ENCODE results near the gene DLGAP1. TPM values are rescaled to one million over a fixed set of nuclear protein-coding genes. Genes with fewer than 3 reads are reported as not detected.
A peak's percentile ranks its signal among the peaks of the same experiment; 100 is the strongest.

Gene DLGAP1
- total RNA-seq, 1 donor from 2014 or later: 105 TPM

DNA sequence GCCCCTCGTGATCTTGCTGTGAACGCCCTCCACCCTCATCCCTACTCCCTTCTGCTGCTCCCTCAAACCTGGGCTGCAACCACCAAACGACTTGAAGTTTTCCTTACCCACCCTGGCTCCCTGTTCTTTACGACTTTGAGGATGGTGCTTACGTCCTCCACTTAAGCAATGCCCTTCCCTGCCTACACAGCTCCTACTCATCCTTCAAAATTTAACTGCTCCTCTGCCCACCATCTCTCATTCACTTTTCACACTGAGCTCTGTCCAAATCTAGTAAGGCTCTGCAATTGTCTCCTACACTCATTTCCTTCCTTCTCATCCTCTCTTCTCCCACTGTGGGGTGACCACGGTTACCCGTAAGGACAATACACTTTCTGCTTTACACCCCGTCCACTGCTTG, 554.1 kb downstream of the DLGAP1 start:
- no peak for DNase-seq (ENCODE audit: low spot score)

DNA sequence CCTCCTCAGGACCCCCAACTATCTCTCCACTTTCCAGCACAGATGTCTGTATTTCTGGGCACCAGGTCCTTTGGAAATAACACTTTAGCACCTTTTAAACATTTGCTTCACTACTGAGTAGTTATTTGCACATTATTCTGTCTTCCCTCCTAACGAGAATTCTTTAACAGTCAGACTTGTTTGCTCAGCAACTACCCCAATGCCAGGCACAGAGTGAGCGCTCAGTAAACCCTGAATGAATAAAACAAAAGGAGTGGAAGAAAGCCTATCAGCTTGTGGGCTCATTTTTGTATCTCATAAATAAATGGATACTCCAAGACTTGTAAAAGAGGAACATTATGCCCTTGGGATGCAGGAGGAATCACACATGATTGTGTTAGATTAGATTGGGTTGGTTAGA, 554.8 kb downstream of the DLGAP1 start:
- no peak for DNase-seq (ENCODE audit: low spot score)

- DNase-seq (ENCODE audit: low spot score): no peak
Measured at GRCh38 chr18:3898861-3899613, 556.1 kb downstream of the DLGAP1 start.

DNA sequence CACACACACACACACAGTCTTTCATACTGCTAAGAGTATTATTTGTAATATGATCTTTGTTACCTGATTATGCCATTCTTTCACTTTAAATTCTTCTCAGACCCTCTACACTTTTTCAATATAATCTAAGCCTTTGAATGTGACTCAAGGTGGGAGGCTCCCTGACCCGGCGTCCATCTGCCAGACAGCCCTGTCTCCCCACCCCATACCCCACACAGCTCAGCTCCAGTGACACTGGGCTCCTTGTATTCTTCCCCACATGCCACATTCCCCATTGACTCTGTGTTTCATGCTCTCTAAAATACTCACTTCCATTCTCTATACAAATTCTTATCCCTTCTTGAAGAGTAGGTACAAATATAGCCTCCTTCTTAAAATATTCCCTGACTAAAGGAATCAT, 563.0 kb downstream of the DLGAP1 start:
- DNase-seq (ENCODE audit: low spot score): no peak

- DNase-seq (ENCODE audit: low spot score): no peak
Measured at GRCh38 chr18:3891245-3891644, 563.9 kb downstream of the DLGAP1 start.

DNA sequence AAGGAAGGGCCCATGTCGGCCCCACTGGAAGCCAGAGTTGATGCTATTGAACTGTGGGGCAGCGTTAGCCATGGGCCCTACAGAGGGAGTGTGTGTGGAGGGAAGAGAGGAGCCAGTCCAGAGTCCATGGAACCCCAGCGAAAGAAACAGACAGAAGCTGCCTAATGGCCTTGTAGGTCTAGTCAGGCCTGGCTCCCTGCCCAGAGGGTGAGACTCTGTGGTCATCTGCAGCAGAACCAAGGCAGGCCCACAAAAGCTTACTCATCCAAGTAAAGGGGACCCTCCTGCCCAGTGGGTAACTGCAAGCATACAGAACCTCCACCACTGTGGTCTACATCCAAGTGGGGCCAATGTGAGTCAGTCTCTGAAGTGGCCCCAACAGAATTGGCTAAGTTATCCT, 565.3 kb downstream of the DLGAP1 start:
- DNase-seq (ENCODE audit: low spot score): peak; percentile 75

DNA sequence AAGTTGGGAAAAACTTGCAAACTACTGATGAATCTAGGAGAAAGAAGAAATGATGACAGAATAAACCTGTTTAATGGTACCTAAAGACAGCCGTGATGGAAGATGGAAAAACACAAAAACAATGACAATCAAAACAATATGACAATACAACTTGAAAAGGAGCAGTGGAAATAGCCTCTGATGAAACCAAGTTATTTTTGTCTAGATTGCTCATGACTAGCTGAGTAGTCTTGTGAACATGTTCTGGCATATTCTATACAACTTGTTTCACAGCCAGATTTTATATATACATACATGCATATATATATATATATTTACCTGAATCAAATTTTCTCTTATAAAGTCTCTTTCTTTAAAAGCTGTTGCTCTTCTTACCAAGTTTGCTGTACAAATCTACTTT, 566.0 kb downstream of the DLGAP1 start:
- DNase-seq (ENCODE audit: low spot score): no peak

- DNase-seq (ENCODE audit: low spot score): peak; percentile 60
Measured at GRCh38 chr18:3886575-3887322, 568.4 kb downstream of the DLGAP1 start.

- no peak for DNase-seq (ENCODE audit: low spot score)
Measured at GRCh38 chr18:3885209-3885792, 569.8 kb downstream of the DLGAP1 start.

- DNase-seq (ENCODE audit: low spot score): no peak
Measured at GRCh38 chr18:3879836-3880120, 575.3 kb downstream of the DLGAP1 start.

DNA sequence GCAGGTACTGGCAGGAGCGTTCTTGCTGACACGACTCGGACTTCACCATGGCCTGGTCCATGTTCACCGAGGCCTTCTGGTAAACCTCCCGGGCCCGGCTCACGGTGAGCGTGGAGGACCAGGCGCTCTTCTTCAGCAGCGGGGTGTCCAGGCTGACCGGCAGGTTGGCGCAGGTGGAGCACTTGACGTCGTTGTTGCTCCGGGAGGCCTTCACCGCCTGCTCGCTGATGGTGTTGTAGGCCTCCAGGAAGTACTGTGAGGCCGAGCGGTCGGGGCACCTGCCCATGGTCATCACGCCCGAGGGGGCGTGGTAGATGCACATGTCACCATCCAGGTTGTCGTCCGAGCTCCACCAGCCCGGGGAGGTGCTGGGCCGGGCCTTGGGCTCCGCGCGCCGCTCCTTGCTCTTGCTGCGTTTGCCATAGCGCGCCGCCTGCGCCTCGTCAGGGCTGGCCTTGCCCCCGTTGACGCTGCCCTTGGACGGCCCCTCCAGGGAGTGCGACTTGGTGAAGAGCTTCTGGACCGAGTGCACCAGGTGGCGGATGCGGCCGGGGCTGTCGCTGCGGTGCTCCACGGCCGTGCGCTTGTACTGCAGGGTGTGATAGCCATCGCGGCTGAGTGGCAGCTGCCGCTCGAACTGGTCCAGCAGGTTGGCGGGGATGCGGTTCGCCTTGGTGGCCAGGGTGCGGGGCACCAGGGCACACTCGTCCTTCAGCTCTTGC, 575.8 kb downstream of the DLGAP1 start:
- no peak for DNase-seq (ENCODE audit: low spot score)

DNA sequence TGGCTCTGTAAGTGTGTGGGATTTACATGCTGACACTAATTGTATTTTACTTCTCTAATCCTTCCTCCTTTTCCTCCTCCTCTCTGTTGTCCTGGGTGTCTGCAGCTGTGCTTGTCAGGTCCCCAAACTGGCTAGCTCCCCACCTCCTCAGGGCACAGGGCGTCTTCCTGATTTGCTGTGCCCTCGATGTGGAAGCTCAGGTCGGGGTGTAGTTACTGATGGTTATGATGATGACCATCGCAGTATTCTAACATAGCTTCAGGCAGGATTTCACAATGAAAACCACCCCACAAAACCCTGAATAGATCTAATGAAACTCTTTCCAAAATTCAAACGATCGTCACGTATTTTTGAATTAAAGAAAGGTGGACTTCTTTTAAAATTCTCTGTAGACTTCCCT, 576.7 kb downstream of the DLGAP1 start:
- no peak for DNase-seq (ENCODE audit: low spot score)

- DNase-seq (ENCODE audit: low spot score): no peak
Measured at GRCh38 chr18:3877678-3878077, 577.4 kb downstream of the DLGAP1 start.

DNA sequence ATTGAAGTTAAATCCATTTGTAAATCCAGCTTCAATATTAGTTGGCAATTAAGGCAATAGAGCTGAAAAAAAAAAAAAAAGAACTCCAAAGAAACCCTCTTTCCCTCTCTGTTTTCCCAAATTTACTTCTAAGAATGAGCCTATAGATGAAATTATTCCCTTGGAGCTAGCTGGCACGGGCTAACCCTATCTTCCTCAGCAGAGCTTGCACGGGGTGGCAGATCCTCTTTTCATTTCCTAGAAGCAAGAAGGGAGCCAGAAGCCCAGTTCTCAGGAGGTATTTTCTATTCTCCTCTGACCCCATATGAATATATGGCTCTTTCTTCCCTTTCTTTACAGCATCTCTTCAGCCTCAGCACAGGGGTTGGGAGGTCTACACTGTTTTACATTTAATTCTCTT, 579.1 kb downstream of the DLGAP1 start:
- peak; percentile 36 for DNase-seq (ENCODE audit: low spot score)

DNA sequence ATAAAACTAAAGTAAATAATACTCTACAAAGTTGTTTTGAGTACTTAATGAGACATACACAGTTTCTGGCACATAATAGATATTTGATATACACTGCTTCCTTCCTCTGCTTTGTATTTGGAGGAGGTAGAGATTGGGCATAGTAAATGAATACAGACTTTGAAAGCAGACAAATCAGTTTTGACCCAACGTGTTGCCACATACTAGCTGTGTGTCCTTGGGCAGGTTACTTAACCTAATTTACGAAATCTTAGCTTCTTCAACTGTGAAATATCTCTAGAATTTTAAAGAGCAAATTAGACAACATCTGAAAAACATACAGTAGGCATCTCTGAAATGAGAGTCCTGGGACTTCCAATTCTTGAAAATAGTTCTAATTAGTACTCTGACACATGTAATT, 579.7 kb downstream of the DLGAP1 start:
- DNase-seq (ENCODE audit: low spot score): no peak

DNA sequence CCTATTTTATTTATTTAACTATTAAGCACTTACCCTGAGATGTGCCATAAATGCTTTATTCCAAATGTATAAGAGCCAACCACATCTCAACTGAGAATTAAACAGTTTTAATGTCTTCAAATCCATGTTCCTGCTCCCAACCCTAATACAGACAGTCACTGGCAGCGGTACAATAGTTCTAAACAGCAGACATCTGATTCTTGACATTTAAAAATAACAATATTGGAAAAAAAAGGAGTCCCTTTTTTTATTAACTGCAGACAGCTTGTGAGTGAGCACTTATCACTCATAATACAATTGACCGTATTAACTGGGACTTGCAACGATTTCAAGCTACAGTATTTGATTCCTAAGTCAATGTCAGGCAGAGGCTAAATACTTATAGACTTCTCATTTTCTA, 580.5 kb downstream of the DLGAP1 start:
- DNase-seq (ENCODE audit: low spot score): no peak

DNA sequence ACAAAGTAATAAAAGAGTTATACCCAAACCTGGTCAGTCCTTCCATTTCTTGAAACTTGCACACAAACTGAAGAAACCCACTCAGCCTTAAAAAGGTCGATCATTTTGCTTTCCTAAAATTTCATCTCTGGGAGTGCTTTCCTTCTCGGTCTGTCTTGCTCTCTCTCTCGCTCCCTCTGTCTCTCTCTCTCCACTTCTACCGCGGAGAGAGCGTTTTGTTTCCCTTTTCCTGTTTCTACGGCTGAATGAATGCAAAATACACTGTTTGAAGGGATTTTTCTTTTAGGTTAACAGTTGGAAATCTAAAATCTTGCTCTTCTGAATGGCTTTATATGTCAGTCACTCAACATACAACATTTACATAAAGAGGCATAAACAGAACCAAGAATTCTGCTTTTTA, 581.0 kb downstream of the DLGAP1 start:
- DNase-seq (ENCODE audit: low spot score): no peak

DNA sequence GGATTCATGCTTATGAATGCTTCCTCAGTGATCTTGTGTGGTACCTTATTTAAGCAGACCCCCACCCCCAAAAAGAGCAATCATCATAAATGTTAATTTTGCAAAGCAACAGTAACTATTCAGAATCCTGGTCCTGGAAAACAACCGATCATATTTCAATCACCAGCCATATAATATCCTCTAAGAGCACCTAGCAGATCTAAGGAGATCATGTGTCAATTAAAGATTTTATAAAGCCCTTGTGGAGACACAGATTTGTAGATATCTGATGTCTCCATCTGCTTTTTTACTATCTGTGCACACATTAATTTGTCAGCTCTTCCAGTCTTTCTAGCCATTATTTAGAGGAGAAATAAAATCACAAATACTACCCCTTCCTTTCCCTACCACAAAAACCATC, 581.4 kb downstream of the DLGAP1 start:
- DNase-seq (ENCODE audit: low spot score): no peak

DNA sequence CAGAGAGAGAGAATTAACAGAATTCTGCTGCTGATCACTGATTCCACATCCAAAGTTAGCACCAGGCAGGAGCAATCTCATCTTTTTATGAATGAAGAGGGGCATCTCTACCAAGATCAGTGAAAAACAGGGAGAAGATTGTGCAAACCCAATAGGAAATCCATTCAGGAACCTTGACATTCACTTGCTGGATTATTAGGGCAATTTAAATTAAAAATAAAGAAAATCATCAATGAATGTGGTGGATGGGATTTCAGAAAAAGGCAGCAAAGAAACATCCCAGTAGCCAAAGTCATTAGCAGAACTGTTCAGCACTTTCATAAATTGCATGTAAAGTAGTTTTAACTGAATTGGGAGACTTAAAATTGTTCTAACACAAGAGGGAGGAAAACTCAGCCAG, 581.9 kb downstream of the DLGAP1 start:
- no peak for DNase-seq (ENCODE audit: low spot score)

GRCh38 chr18:3872641-3873040, 582.5 kb downstream of the DLGAP1 start:
- DNase-seq (ENCODE audit: low spot score): no peak

DNA sequence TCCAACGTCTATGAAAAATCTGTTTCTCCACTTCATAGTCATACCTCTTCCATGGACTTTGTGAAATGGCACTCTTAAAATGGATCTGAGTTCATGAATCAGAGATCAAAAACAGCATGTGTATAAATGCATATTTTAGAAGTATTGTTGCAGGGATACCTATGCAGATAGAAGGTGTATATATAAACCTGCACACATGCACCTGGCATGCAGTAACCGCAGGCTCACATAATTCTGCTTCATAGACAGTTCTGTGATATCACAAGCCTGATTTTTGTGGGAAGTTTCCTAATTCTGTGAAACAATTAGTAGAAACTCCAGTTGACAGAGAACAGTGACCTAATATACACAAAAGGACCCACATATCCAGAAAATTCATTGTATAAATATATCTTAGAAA, 583.4 kb downstream of the DLGAP1 start:
- DNase-seq (ENCODE audit: low spot score): no peak

DNA sequence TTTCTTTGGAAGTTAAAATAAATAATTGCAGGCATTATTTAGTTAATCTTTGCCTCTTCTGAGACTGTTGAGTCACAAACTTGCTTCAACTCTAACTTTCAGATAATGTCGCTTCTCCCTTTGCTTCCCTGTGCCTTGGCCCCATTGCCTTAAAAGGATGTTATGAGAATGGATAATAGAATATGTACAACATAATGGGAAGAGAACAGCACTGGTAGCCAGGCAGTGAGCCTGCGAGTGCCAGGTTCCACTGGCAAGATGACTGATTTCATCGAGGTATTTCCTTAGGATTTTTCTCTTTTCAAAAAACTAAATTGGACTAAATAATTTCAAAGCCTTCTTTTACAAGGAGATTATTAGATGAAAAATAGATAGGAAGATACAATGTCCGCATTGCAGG, 584.2 kb downstream of the DLGAP1 start:
- DNase-seq (ENCODE audit: low spot score): no peak

DNA sequence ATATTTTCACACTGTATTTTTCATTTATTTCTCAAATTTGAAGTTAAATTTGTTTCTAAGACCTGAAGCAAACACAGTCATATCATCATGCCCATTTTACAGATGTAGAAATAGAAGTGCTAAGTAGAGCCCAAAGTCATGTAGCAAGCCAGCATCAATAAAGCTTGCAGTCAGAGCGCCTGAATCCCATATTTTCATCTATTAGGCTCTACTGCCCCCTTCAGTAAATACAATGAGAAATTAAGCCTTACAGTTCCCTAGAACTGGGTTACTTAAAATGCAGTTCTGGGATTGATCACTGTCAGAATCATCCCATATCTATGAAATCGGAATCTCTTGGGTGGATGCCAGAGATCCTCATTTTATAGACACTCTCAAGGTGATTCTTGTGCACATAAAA, 585.3 kb downstream of the DLGAP1 start:
- DNase-seq (ENCODE audit: low spot score): no peak

Measured in mucosa of gallbladder (tissue), 1 donor.